CD14-positive monocyte (primary cell): ENCODE measurements around the gene NAPSA. TPM values are rescaled to one million over a fixed set of nuclear protein-coding genes. Genes with fewer than 3 reads are reported as not detected.
"Not testable (repeated sequence)": the region's sequence is repeated elsewhere in the genome, so short reads cannot be mapped to it uniquely, and the experiment has no call there.

Source experiments
- DNase-seq, 3 donors: peaks; one replicate each; pipeline ENCODE4 v3.0.0-alpha.2; 2011 to 2022
- H2AFZ ChIP-seq: 2 replicates; pipeline ENCODE4 v1.6.0; 2012; ENCODE audit warnings: mild to moderate bottlenecking, low read depth, low read length, inconsistent platforms; ENCODE audit not compliant: insufficient read depth, poor library complexity, severe bottlenecking
- H3K27ac ChIP-seq, 2 donors: 1 replicate in 1 of 2; 2 replicates in 1 of 2; pipeline ENCODE4 v1.5.1; 2012 to 2013; ENCODE audit warnings: low read length in 2 of 2, control low read depth in 1 of 2, inconsistent platforms in 1 of 2, low read depth in 1 of 2, mild to moderate bottlenecking in 1 of 2
- H3K27me3 ChIP-seq, 2 donors: one replicate each; pipeline versions ENCODE4 v1.6.0 to v1.6.1; 2011 to 2013; ENCODE audit warnings: low read length in 2 of 2; ENCODE audit not compliant: control insufficient read depth in 2 of 2, insufficient read depth in 2 of 2
- H3K36me3 ChIP-seq, 2 donors: replicated peaks in 1 of 2; 1 replicate in 1 of 2; 2 replicates in 1 of 2; pipeline versions ENCODE4 v1.5.1 to v1.6.1; 2012 to 2013; ENCODE audit warnings: low read length in 2 of 2, control low read depth in 1 of 2, inconsistent platforms in 1 of 2, mild to moderate bottlenecking in 1 of 2; ENCODE audit not compliant: insufficient read depth in 2 of 2, control insufficient read depth in 1 of 2
- H3K4me1 ChIP-seq, 2 donors: 1 replicate in 1 of 2; 2 replicates in 1 of 2; pipeline versions ENCODE4 v1.5.1 to v1.6.1; 2012 to 2013; ENCODE audit warnings: low read length in 2 of 2, control low read depth in 1 of 2, inconsistent platforms in 1 of 2, mild to moderate bottlenecking in 1 of 2, moderate library complexity in 1 of 2; ENCODE audit not compliant: insufficient read depth in 2 of 2, control insufficient read depth in 1 of 2
- H3K4me2 ChIP-seq: replicated peaks from 2 replicates; pipeline ENCODE3; 2012; ENCODE audit warnings: low read length, moderate library complexity, mild to moderate bottlenecking; ENCODE audit not compliant: poor library complexity, severe bottlenecking; ENCODE audit errors: extremely low read depth
- H3K4me3 ChIP-seq, 3 experiments: fragments of 200-600 bp in 1 of 3; sonication (generic) in 1 of 3; replicated peaks in 1 of 3; 1 replicate in 2 of 3; 2 replicates in 1 of 3; pipeline ENCODE4 v1.5.1; 2011 to 2013; ENCODE audit warnings: low read length in 3 of 3, mild to moderate bottlenecking in 3 of 3, control low read depth in 2 of 3, low read depth in 2 of 3, inconsistent platforms in 1 of 3, moderate library complexity in 1 of 3
- H3K79me2 ChIP-seq: 2 replicates; pipeline ENCODE4 v1.6.0; 2012; ENCODE audit warnings: mild to moderate bottlenecking, control low read depth, inconsistent platforms, low read length, moderate library complexity; ENCODE audit not compliant: insufficient read depth
- H3K9ac ChIP-seq: 2 replicates; pipeline ENCODE4 v1.6.0; 2017; ENCODE audit warnings: low read length, mild to moderate bottlenecking; ENCODE audit not compliant: insufficient read depth, poor library complexity, severe bottlenecking
- H3K9me3 ChIP-seq, 2 donors: replicated peaks in 1 of 2; 1 replicate in 1 of 2; 2 replicates in 1 of 2; pipeline versions ENCODE4 v1.5.1 to v1.6.1; 2012 to 2013; ENCODE audit warnings: low read length in 2 of 2, control low read depth in 1 of 2; ENCODE audit not compliant: control insufficient read depth in 1 of 2, insufficient read depth in 1 of 2
- H4K20me1 ChIP-seq: 2 replicates; pipeline ENCODE4 v1.6.0; 2012; ENCODE audit warnings: mild to moderate bottlenecking, low read length, control low read depth, moderate library complexity; ENCODE audit not compliant: insufficient read depth
- H3K27ac Mint-ChIP-seq, 7 donors: one replicate each; pipeline ENCODE4 v1.8.0; 2020; ENCODE audit warnings: mild to moderate bottlenecking in 7 of 7, mixed read lengths in 7 of 7, moderate library complexity in 6 of 7, inconsistent platforms in 2 of 7
- H3K27me3 Mint-ChIP-seq, 3 donors: one replicate each; pipeline ENCODE4 v1.8.0; 2021 to 2022; ENCODE audit warnings: low read depth in 3 of 3, mild to moderate bottlenecking in 3 of 3, mixed read lengths in 3 of 3, moderate library complexity in 3 of 3, inconsistent platforms in 1 of 3
- H3K36me3 Mint-ChIP-seq, 2 donors: one replicate each; pipeline ENCODE4 v1.8.0; 2020; ENCODE audit warnings: mixed read lengths in 2 of 2, inconsistent platforms in 1 of 2, mild to moderate bottlenecking in 1 of 2
- H3K4me1 Mint-ChIP-seq: one replicate; pipeline ENCODE4 v1.8.0; 2020; ENCODE audit warnings: mild to moderate bottlenecking, mixed read lengths
- H3K4me3 Mint-ChIP-seq, 2 donors: one replicate each; pipeline ENCODE4 v1.8.0; 2020; ENCODE audit warnings: mild to moderate bottlenecking in 2 of 2, mixed read lengths in 2 of 2, moderate library complexity in 1 of 2
- H3K9me3 Mint-ChIP-seq, 7 donors: one replicate each; pipeline ENCODE4 v1.8.0; 2020 to 2022; ENCODE audit warnings: mixed read lengths in 7 of 7, mild to moderate bottlenecking in 6 of 7, moderate library complexity in 6 of 7, inconsistent platforms in 2 of 7
- WGBS: methylation state at CpG from one replicate; pipeline ENCODE4 v1.1.5; 2013; ENCODE audit warnings: missing lambda C conversion rate; ENCODE audit not compliant: insufficient coverage; 5-methylcytosine and 5-hydroxymethylcytosine counted together
- intact Hi-C, 2 donors: fragments of 100-400 bp; cut with micrococcal nuclease; formaldehyde crosslinking; loops; one replicate each; pipeline versions ENCODE4 v1.15.0 to v1.15.1; 2023
- polyA plus RNA-seq, 3 donors: library from polyadenylated mRNA; depleted of rRNA in 1 of 3; unstranded in 2 of 3; stranded (reverse) in 1 of 3; fragments of 300-500 nt in 2 of 3; fragments of >200 nt in 1 of 3; fragmentation: Illumina TruSeq in 2 of 3; gene quantifications; 1 replicate in 2 of 3; 2 replicates in 1 of 3; pipeline ENCODE4 v1.2.3, GENCODE V29; 2012 to 2021
- TF ChIP-seq, protein P1 (sequence below): fragments of 200-600 bp; IDR thresholded peaks from one replicate; pipeline ENCODE4 v1.8.0; 2022; ENCODE audit warnings: antibody characterized with exemption, mild to moderate bottlenecking

NAPSA gene
- polyA plus RNA-seq, 3 donors: 0.27 to 1.3 (median 0.52) TPM

DNA sequence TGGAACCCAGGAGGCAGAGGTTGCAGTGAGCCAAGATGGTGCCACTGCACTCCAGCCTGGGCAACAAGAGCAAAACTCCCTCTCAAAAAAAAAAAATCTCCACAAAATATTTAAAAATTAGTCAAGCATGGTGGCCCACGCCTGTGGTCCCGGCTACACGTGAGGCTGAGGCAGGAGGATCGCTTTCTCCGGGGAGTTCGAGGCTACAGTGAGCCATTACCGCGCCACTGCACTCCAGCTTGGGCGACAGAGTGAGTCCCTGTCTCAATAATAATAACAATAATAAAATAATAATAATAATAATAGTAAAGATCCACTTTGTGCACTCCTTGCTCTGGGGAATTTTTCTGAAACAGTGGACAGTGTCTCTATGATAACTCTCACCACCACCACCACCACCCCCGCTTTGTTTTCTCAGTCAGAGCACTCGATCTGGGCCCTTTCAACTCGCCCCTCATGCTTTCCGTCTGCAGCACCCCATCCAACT, 8.7 kb downstream of the NAPSA start:
- H3K9ac ChIP-seq: peak overlapping the region; percentile 48
- H3K9me3 Mint-ChIP-seq: peaks cover 0 to 10% (median 4%) of the 10 kb centered on the region in 7 donors
- 0% methylated on average over 3 of the region's 13 CpGs for WGBS
- TF ChIP-seq, protein P1, sequence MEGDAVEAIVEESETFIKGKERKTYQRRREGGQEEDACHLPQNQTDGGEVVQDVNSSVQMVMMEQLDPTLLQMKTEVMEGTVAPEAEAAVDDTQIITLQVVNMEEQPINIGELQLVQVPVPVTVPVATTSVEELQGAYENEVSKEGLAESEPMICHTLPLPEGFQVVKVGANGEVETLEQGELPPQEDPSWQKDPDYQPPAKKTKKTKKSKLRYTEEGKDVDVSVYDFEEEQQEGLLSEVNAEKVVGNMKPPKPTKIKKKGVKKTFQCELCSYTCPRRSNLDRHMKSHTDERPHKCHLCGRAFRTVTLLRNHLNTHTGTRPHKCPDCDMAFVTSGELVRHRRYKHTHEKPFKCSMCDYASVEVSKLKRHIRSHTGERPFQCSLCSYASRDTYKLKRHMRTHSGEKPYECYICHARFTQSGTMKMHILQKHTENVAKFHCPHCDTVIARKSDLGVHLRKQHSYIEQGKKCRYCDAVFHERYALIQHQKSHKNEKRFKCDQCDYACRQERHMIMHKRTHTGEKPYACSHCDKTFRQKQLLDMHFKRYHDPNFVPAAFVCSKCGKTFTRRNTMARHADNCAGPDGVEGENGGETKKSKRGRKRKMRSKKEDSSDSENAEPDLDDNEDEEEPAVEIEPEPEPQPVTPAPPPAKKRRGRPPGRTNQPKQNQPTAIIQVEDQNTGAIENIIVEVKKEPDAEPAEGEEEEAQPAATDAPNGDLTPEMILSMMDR: no peak
- peak overlapping the region in 3 of 7 donors; percentile 32 to 98 (median 92) for H3K27ac Mint-ChIP-seq
- intact Hi-C loops: loop anchor here in 1 of 2 donors (1.0 to 5.0 kb wide), 3 partner anchors 105 to 426 kb away; no protein-coding TSS in a partner anchor
- H3K4me3 ChIP-seq: peak overlapping the region in 2 of 3 experiments; percentile 64 to 74
- H2AFZ ChIP-seq: peak overlapping the region; percentile 75
- no peaks in the 10 kb centered on the region for H4K20me1 ChIP-seq
- no peaks in the 10 kb centered on the region for H3K36me3 ChIP-seq
- H3K79me2 ChIP-seq: no peaks in the 10 kb centered on the region
- peaks cover 32% of the 10 kb centered on the region for H3K4me1 Mint-ChIP-seq
- no peaks in the 10 kb centered on the region for H3K9me3 ChIP-seq
- H3K27me3 ChIP-seq: no peaks in the 10 kb centered on the region
- H3K36me3 Mint-ChIP-seq: peaks cover 0 to 2% of the 10 kb centered on the region in 2 donors
- H3K27ac ChIP-seq: peak overlapping the region; percentile 81 to 91
- no peak for DNase-seq
- H3K4me1 ChIP-seq: peaks cover 24 to 33% of the 10 kb centered on the region in 2 donors
- peak overlapping the region; percentile 73 for H3K4me2 ChIP-seq
- H3K4me3 Mint-ChIP-seq: peak overlapping the region in 1 of 2 donors; percentile 86
- peaks cover 3 to 21% (median 15%) of the 10 kb centered on the region in 3 donors for H3K27me3 Mint-ChIP-seq

DNA sequence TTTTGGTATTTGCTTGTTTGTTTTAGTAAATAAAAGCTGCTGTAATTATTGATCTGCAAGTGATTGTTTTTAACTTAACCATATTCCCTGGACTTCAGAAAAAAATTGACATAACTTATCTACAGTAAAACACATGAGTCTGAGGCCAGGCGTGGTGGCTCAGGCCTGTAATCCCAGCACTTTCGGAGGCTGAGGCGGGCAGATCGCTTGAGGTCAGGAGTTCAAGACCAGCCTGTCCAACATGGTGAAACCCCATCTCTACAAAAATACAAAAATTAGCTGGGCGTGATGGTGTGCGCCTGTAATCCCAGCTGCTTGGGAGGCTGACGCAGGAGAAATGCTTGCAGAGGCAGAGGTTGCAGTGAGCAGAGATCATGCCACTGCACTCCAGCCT, 12.0 kb downstream of the NAPSA start:
- H3K36me3 Mint-ChIP-seq, intact Hi-C loops, DNase-seq, H3K27me3 ChIP-seq, H3K27ac ChIP-seq, H3K9ac ChIP-seq, H3K79me2 ChIP-seq, H3K27ac Mint-ChIP-seq, H3K4me3 ChIP-seq, H3K4me3 Mint-ChIP-seq, H3K4me2 ChIP-seq, H3K36me3 ChIP-seq, H3K9me3 Mint-ChIP-seq, H4K20me1 ChIP-seq, H2AFZ ChIP-seq, H3K9me3 ChIP-seq: not testable (repeated sequence)
- 98% methylated on average over 7 of the region's 7 CpGs for WGBS
- peaks cover 12 to 15% of the 10 kb centered on the region in 2 donors for H3K4me1 ChIP-seq
- Mint-ChIP-seq H3K27me3 (peaks cover 2 to 13% (median 11%) of the 10 kb centered on the region in 3 donors), H3K4me1 (peaks cover 14% of the 10 kb centered on the region)
